ENCODE data around the gene ARHGAP42.

The ARHGAP42 gene

GRCh38 chr11:100703139-100703538 lies 16.1 kb downstream of the ARHGAP42 start:
- TF ChIP-seq, protein P1, sequence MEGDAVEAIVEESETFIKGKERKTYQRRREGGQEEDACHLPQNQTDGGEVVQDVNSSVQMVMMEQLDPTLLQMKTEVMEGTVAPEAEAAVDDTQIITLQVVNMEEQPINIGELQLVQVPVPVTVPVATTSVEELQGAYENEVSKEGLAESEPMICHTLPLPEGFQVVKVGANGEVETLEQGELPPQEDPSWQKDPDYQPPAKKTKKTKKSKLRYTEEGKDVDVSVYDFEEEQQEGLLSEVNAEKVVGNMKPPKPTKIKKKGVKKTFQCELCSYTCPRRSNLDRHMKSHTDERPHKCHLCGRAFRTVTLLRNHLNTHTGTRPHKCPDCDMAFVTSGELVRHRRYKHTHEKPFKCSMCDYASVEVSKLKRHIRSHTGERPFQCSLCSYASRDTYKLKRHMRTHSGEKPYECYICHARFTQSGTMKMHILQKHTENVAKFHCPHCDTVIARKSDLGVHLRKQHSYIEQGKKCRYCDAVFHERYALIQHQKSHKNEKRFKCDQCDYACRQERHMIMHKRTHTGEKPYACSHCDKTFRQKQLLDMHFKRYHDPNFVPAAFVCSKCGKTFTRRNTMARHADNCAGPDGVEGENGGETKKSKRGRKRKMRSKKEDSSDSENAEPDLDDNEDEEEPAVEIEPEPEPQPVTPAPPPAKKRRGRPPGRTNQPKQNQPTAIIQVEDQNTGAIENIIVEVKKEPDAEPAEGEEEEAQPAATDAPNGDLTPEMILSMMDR (IDR thresholded peaks at IDR 0.05; ENCODE audit: control insufficient read depth, insufficient read depth, low read depth, low read length, missing control alignments) = no peak
- DNase-seq (ENCODE audit: low read depth) = no peak
- no peak overlapping the region for H3K4me3 ChIP-seq (ENCODE audit: control insufficient read depth, low read depth, low read length)

DNA sequence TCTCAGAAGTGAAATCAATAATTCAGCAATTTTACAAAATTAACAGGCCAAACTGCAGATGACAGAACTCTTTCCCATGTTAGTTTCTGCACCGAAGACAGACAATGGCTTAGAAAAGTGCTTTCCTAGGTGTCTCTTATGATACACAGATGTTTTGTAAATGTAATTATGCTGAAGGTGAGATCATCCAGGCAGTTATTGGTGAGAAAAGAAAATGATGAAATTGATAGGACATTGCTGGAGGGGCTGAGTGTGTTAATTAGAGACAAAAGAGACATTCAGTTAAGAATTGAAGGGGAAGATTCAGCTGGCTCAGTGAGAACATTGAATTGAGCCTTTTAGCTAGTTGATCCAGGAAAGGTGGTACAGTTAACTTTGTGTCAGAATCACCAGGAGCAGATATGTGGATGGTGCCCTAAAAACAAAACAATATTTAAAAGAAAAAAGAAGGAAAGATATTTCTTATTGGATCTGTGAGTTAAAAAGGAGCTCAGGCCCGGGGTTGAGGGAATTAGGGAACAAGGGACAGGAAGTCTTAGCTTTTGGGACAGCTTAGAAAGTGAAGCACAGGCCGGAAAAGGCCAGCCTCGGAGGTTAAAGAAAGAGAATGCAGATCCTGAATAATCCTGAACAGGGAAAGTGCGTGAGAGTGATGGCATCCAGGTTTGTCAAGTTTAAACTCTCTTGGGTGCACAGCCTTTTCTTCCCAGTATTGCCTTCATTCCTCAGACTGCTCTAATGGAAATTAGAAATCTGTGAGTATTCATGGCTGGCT lies 16.9 kb downstream of the ARHGAP42 start:
- no peak for DNase-seq (ENCODE audit: low read depth)
- no peak overlapping the region for H3K4me3 ChIP-seq (ENCODE audit: control insufficient read depth, low read depth, low read length)
- TF ChIP-seq, protein P1 (IDR thresholded peaks at IDR 0.05; ENCODE audit: control insufficient read depth, insufficient read depth, low read depth, low read length, missing control alignments) = no peak

- TF ChIP-seq, protein P1 (IDR thresholded peaks at IDR 0.05; ENCODE audit: control insufficient read depth, insufficient read depth, low read depth, low read length, missing control alignments) = no peak
- no peak for DNase-seq (ENCODE audit: low read depth)
Observed at GRCh38 chr11:100705447-100705846, 18.4 kb downstream of the ARHGAP42 start.

GRCh38 chr11:100706179-100706578 lies 19.1 kb downstream of the ARHGAP42 start:
- TF ChIP-seq, protein P1 (IDR thresholded peaks at IDR 0.05; ENCODE audit: control insufficient read depth, insufficient read depth, low read depth, low read length, missing control alignments) = no peak
- H3K4me3 ChIP-seq (ENCODE audit: control insufficient read depth, low read depth, low read length) = no peak overlapping the region
- DNase-seq (ENCODE audit: low read depth) = no peak

More at GRCh38 chr11:100705447-100705846, 18.4 kb downstream of the ARHGAP42 start:
- no peak overlapping the region for H3K4me3 ChIP-seq (ENCODE audit: control insufficient read depth, low read depth, low read length)

DNA sequence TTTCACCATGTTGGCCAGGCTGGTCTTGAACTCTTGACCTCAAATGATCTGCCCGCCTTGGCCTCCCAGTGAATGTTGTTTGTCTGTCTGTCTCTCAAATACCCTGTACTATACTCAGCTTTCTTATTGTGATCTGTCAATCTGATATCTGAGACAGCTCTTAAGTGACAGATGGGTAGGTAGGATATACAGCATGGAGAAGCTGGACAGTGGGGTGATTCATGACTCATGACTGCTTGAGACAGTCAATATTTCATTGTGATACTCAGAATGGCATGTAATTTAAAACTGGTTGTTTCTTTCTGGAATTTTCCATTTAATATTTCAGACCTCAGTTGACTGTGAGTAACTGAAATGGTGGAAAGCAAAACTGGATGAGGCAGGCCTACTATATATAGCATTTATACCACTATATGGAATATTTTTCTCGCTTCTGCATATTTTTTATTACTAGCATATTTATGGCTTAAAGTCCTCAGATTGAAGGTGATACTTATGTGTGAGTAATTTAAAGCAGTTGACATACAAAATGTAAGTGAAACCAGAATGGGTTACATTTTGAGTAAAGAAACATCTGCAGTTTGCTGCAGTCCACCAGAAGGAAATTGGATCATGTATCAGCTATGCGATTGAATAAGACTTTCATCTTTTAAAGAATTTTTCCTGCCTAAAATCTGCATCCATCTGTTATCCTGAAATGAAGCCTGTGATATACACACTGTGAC lies 22.3 kb downstream of the ARHGAP42 start:
- no peak overlapping the region for H3K4me3 ChIP-seq (ENCODE audit: control insufficient read depth, low read depth, low read length)
- no peak for DNase-seq (ENCODE audit: low read depth)
- TF ChIP-seq, protein P1 (IDR thresholded peaks at IDR 0.05; ENCODE audit: control insufficient read depth, insufficient read depth, low read depth, low read length, missing control alignments) = no peak

- TF ChIP-seq, protein P1 (IDR thresholded peaks at IDR 0.05; ENCODE audit: control insufficient read depth, insufficient read depth, low read depth, low read length, missing control alignments) = no peak
- DNase-seq (ENCODE audit: low read depth) = no peak
- H3K4me3 ChIP-seq (ENCODE audit: control insufficient read depth, low read depth, low read length) = no peak overlapping the region
Observed at GRCh38 chr11:100711984-100712383, 24.9 kb downstream of the ARHGAP42 start.
